GM12873 (cell line): Measurements from ENCODE around the gene AHCYL1.

Source experiments
- CTCF ChIP-seq: IDR thresholded peaks from 2 replicates; pipeline ENCODE4 v1.5.1; 2012; ENCODE audit warnings: low read depth, mild to moderate bottlenecking, moderate library complexity, low read length, control low read depth; ENCODE audit not compliant: insufficient read depth; ENCODE audit errors: missing control alignments

The AHCYL1 gene

GRCh38 chr1:110070671-110071242, 86.2 kb downstream of the AHCYL1 start, which contains the start of gene ALX3:
TSS of gene ALX3 (minus strand) at chr1:110070672. CDS start at chr1:110070612, 60 bp downstream.
- no peak for TF ChIP-seq CTCF
